Measurements from ENCODE around the gene CAPN2. TPM values are rescaled to one million over a fixed set of nuclear protein-coding genes. Genes with fewer than 3 reads are reported as not detected.

CAPN2 gene
- total and polyA plus RNA-seq, 3 donors from 2014 or later, result 99.0 to 179 (median 174) TPM

DNA sequence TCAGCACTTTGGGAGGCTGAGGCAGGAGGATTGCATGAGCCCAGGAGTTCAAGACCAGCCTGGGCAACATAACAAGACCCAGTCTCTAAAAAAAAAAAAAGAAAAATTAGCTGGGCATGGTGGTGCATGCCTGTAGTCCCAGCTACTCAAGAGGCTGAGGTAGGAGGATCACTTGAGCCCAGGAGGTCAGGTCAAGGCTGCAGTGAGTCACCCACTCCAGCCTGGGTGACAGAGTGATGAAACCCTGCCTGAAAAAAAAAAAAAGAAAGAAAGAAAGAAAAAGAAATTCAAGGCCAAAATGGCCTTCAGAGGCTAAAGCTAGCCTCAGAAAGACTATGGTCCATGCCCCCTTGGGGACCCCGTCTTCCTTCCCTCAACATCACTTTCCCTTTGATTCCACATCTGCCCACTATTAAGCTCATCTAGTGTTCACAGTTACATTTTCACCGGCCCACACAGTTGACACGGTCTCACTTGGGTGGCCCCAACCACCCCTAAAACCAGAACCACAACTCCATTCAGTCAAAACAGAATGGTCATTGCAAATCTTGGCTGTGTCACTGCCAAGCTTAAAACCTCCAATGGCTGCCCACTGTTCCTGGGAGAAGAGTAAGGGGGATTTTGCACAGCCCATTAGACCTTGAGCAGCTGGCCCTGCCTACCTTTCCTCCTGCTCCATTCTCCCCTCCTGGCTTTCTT, 44.7 kb upstream of the CAPN2 start:
- H3K9me3 ChIP-seq, result no peaks in the 10 kb centered on the region
- H3K27ac ChIP-seq, result no peak overlapping the region
- TF ChIP-seq, protein P1, sequence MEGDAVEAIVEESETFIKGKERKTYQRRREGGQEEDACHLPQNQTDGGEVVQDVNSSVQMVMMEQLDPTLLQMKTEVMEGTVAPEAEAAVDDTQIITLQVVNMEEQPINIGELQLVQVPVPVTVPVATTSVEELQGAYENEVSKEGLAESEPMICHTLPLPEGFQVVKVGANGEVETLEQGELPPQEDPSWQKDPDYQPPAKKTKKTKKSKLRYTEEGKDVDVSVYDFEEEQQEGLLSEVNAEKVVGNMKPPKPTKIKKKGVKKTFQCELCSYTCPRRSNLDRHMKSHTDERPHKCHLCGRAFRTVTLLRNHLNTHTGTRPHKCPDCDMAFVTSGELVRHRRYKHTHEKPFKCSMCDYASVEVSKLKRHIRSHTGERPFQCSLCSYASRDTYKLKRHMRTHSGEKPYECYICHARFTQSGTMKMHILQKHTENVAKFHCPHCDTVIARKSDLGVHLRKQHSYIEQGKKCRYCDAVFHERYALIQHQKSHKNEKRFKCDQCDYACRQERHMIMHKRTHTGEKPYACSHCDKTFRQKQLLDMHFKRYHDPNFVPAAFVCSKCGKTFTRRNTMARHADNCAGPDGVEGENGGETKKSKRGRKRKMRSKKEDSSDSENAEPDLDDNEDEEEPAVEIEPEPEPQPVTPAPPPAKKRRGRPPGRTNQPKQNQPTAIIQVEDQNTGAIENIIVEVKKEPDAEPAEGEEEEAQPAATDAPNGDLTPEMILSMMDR (IDR thresholded peaks at IDR 0.05), result no peak
- TF ChIP-seq POLR2A (IDR thresholded peaks at IDR 0.05), result no peak
- H3K4me1 ChIP-seq, result no peaks in the 10 kb centered on the region
- no peak for DNase-seq
- no peak overlapping the region for H3K4me3 ChIP-seq
- no peaks in the 10 kb centered on the region for H3K36me3 ChIP-seq (ENCODE audit: low read depth, missing control alignments)
- no peaks in the 10 kb centered on the region for H3K27me3 ChIP-seq
- WGBS, 2 donors, result 85 to 93% methylated on average over 3 of the region's 3 CpGs
- intact Hi-C loops (cut with DNase I; ENCODE audit: low total_unique reads), result no loop called here

GRCh38 chr1:223669003-223669795, 43.1 kb upstream of the CAPN2 start:
- intact Hi-C loops (cut with DNase I; ENCODE audit: low total_unique reads), result no loop called here

DNA sequence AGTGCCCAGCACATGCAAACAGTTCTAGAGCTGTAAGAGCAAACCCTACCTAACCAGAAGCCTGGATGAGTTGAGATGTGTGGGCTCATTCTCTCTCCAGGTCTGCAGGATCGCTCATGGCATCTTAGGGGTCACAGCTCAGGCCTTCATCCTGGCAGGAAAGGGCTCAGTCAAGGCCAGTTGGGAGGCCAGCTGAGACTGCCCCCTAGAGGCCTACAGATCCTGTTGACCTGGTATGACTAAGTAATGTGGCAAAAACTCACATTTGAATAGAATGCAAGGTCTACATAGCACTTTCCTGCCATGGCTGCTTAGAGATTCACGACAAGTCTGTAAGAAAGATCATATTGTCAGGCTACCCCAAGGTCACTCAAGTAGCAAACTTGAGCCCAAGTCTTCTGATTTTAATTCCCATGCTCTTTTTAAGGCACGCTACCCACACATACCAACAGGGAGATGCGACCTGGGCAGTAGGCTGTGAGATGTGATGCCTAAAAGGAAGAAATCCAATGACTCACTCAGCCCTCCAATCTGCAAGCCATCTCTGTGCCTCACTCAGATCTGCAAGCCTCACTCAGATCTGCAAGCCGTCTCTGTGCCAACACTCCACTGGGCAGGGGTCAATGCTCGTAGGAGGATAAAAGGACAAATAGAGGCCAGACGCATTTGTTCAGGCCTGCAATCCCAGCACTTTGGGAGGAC, 41.7 kb upstream of the CAPN2 start:
- H3K27ac ChIP-seq, result no peak overlapping the region
- H3K36me3 ChIP-seq (ENCODE audit: low read depth, missing control alignments), result no peaks in the 10 kb centered on the region
- H3K27me3 ChIP-seq, result no peaks in the 10 kb centered on the region
- intact Hi-C loops (cut with DNase I; ENCODE audit: low total_unique reads), result no loop called here
- no peak for TF ChIP-seq POLR2A (IDR thresholded peaks at IDR 0.05)
- TF ChIP-seq, protein P1 (IDR thresholded peaks at IDR 0.05), result peak in 2 of 3 experiments; percentile 29 to 38
- WGBS, 2 donors, result 63 to 86% methylated on average over 3 to 7 of the region's 7 CpGs
- DNase-seq, result peak; percentile 63
- H3K4me1 ChIP-seq, result no peaks in the 10 kb centered on the region
- H3K9me3 ChIP-seq, result no peaks in the 10 kb centered on the region
- H3K4me3 ChIP-seq, result no peak overlapping the region

More at GRCh38 chr1:223669003-223669795, 43.1 kb upstream of the CAPN2 start:
- TF ChIP-seq, protein P1 (IDR thresholded peaks at IDR 0.05), result no peak
- no peak for TF ChIP-seq POLR2A (IDR thresholded peaks at IDR 0.05)
- H3K4me3 ChIP-seq, result no peak overlapping the region
- DNase-seq, result no peak
- H3K27me3 ChIP-seq, result no peaks in the 10 kb centered on the region
- H3K27ac ChIP-seq, result no peak overlapping the region
- 79% methylated on average over 4 to 6 of the region's 6 CpGs for WGBS, 2 donors
- H3K9me3 ChIP-seq, result no peaks in the 10 kb centered on the region
- no peaks in the 10 kb centered on the region for H3K4me1 ChIP-seq
- no peaks in the 10 kb centered on the region for H3K36me3 ChIP-seq (ENCODE audit: low read depth, missing control alignments)

DNA sequence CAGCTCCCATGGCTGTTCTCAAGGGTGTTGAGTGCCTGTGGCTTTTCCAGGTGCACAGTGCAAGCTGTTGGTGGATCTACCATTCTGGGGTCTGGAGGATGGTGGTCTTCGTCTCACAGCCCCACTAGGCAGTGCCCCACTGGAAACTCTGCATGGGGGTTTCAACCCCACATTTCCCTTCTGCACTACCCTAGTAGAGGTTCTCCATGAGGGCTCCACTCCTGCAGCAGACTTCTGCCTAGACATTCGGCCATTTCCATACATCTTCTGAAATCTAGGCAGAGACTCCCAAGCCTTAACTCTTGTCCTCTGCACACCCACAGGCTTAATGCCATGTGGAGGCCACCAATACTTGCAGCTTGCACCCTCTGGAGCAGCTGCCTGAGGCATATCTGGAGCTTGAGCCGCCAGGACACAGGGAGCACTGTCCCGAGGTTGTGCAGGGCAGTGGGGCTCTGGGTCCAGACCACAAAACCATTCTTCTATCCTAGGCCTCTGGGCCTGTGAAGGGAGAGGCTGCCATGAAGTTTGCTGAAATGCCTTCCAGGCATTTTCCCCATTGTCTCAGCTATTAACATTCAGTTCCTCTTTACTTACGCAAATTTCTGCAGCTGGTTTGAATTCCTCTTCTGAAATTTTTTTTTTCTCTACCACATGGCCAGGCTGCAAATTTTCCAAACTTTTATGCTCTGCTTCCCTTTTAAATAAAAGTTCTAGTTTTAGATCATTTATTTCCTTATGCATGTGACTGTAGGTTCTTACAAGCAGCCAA, 38.0 kb upstream of the CAPN2 start:
- no peak overlapping the region for H3K4me3 ChIP-seq
- no peaks in the 10 kb centered on the region for H3K4me1 ChIP-seq
- H3K9me3 ChIP-seq, result no peaks in the 10 kb centered on the region
- no peaks in the 10 kb centered on the region for H3K36me3 ChIP-seq (ENCODE audit: low read depth, missing control alignments)
- no peaks in the 10 kb centered on the region for H3K27me3 ChIP-seq
- no peak for TF ChIP-seq POLR2A (IDR thresholded peaks at IDR 0.05)
- TF ChIP-seq, protein P1 (IDR thresholded peaks at IDR 0.05), result no peak
- no peak for DNase-seq
- WGBS, 2 donors, result 64 to 70% methylated on average over 4 to 5 of the region's 5 CpGs
- intact Hi-C loops (cut with DNase I; ENCODE audit: low total_unique reads), result no loop called here
- H3K27ac ChIP-seq, result no peak overlapping the region

Data from testis (tissue), 3 donors.